Cardiac muscle cell (in vitro differentiated cells and primary cell): Measurements from ENCODE around the gene SLX4IP. TPM values are rescaled to one million over a fixed set of nuclear protein-coding genes. Genes with fewer than 3 reads are reported as not detected.

Source experiments
- DNase-seq, 2 donors: peaks; one replicate each; pipeline versions ENCODE4 v3.0.0 to v3.0.0-alpha.2; 2010 to 2017; ENCODE audit warnings: low read depth in 1 of 2, low spot score in 1 of 2
- H3K27ac ChIP-seq: fragments of 200-600 bp; sonication (generic); 2 replicates; pipeline ENCODE4 v1.5.1; 2016
- H3K27me3 ChIP-seq: fragments of 200-600 bp; sonication (generic); 2 replicates; pipeline ENCODE4 v1.6.0; 2016; ENCODE audit warnings: control low read depth
- H3K36me3 ChIP-seq: fragments of 200-600 bp; sonication (generic); 2 replicates; pipeline ENCODE4 v1.5.1; 2016; ENCODE audit warnings: control low read depth
- H3K4me1 ChIP-seq: fragments of 200-600 bp; sonication (generic); 2 replicates; pipeline ENCODE4 v1.8.1; 2017; ENCODE audit warnings: low read depth, mild to moderate bottlenecking, mixed run types
- H3K4me3 ChIP-seq: fragments of 200-600 bp; sonication (generic); 2 replicates; pipeline ENCODE4 v1.5.1; 2016; ENCODE audit warnings: mild to moderate bottlenecking
- H3K9me3 ChIP-seq: fragments of 200-600 bp; sonication (generic); 2 replicates; pipeline ENCODE4 v1.5.1; 2017; ENCODE audit warnings: low read depth, mild to moderate bottlenecking, control low read depth
- CTCF ChIP-seq: IDR thresholded peaks from 2 replicates; pipeline ENCODE4 v1.5.1; 2012; ENCODE audit warnings: low read depth, mild to moderate bottlenecking, low read length
- polyA plus RNA-seq: library from polyadenylated mRNA; unstranded; fragments of >200 nt; fragmentation: Nextera tagmentation; extraction: Ambion mirVana; gene quantifications from 2 replicates; pipeline ENCODE4 v1.2.1, GENCODE V29; 2016
- total RNA-seq: library from RNA; depleted of rRNA; stranded (reverse); fragments of >200 nt; gene quantifications from 2 replicates; pipeline ENCODE4 v1.2.3, GENCODE V29; 2016

The SLX4IP gene
- total and polyA plus RNA-seq, 2 experiments from 2014 or later = 2.5 to 4.1 TPM

- Histone ChIP-seq H3K4me1 (no peaks in the 10 kb centered on the region), H3K9me3 (no peaks in the 10 kb centered on the region), H3K27ac (no peak overlapping the region), H3K4me3 (no peak overlapping the region), H3K36me3 (no peaks in the 10 kb centered on the region), H3K27me3 (no peaks in the 10 kb centered on the region)
- no peak for TF ChIP-seq CTCF
- peak in 1 of 2 donors; percentile 67 for DNase-seq
These were observed 86.1 kb downstream of the SLX4IP start for GRCh38 chr20:10521068-10521831.

- no peak overlapping the region for H3K27ac ChIP-seq
- H3K9me3 ChIP-seq = no peaks in the 10 kb centered on the region
- no peak for TF ChIP-seq CTCF
These were observed 86.7 kb downstream of the SLX4IP start for GRCh38 chr20:10521836-10522235.

GRCh38 chr20:10522328-10522727 is 87.2 kb downstream of the SLX4IP start:
- Histone ChIP-seq H3K4me3 (no peak overlapping the region), H3K27me3 (no peaks in the 10 kb centered on the region), H3K9me3 (no peaks in the 10 kb centered on the region), H3K27ac (no peak overlapping the region), H3K36me3 (no peaks in the 10 kb centered on the region), H3K4me1 (no peaks in the 10 kb centered on the region)
- TF ChIP-seq CTCF = no peak
- DNase-seq = no peak

More at GRCh38 chr20:10521836-10522235, 86.7 kb downstream of the SLX4IP start:
- Histone ChIP-seq H3K36me3 (no peaks in the 10 kb centered on the region), H3K27me3 (no peaks in the 10 kb centered on the region), H3K4me1 (no peaks in the 10 kb centered on the region), H3K4me3 (no peak overlapping the region)
- DNase-seq = no peak

- H3K36me3 ChIP-seq = no peaks in the 10 kb centered on the region
- DNase-seq = no peak
- H3K27me3 ChIP-seq = no peaks in the 10 kb centered on the region
- H3K4me1 ChIP-seq = no peaks in the 10 kb centered on the region
- TF ChIP-seq CTCF = no peak
- H3K9me3 ChIP-seq = no peaks in the 10 kb centered on the region
- no peak overlapping the region for H3K4me3 ChIP-seq
- H3K27ac ChIP-seq = no peak overlapping the region
These were observed 88.3 kb downstream of the SLX4IP start for GRCh38 chr20:10523443-10523842.

- Histone ChIP-seq H3K36me3 (no peaks in the 10 kb centered on the region), H3K27ac (no peak overlapping the region), H3K9me3 (no peaks in the 10 kb centered on the region), H3K4me3 (no peak overlapping the region), H3K4me1 (no peaks in the 10 kb centered on the region), H3K27me3 (no peaks in the 10 kb centered on the region)
- TF ChIP-seq CTCF = no peak
- DNase-seq = peak; percentile 8 to 54
These were observed 89.0 kb downstream of the SLX4IP start for GRCh38 chr20:10524034-10524476.
